Nucleus accumbens (tissue), 56 donors: ENCODE measurements around the gene WIPF1.

Experiments used
- DNase-seq, 56 donors: peaks; one replicate each; lab custom pipeline; 2025; lab: John Stamatoyannopoulos, UW

Gene WIPF1

DNA sequence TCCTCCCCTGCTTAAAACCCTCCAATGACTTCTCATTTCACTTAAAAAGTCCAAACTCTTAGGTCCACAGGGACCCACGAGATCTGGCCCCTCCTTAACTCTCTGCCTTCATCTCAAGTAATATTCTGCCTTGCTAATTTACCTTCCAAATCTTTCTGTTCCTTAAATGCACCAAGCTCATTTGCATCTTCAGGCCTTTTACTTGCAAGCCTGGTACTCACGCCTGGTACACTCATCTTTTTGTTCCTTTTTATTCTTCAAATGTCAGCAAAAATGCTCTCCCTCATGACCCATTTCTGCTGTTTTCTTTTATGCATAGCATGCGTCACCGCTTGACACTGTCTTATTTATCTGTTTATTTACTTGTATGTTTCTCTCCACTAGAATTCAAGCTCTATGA lies 2.7 kb upstream of the WIPF1 start:
- no peak for DNase-seq

DNA sequence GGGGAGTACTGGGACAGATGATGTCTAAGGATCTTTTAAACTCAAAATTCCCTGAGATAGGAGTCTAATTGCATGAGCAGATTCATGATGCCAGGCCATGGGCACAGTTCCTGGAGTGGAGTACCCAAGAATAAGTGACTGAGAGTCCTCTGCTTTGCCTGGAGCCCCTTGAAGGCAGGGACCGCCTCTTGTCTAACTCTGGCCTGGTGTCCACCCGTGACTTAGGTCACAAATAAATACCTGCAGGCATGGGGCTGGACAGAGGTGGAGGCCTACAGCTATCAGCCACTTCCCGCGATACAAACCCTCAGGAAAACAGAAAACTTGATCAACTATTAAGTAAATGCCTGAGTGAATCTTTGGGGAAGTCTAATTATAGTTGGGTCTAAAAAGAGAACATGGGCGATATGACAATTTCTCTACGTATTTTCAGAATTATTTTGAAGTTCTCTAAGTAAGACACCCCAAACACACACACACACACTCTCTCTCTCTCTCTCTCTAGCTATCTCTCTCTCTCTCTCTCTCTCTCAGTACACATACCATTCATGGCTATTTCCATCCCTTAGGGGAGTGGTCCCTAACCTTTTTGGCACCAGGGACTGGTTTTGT lies 1.8 kb upstream of the WIPF1 start:
- no peak for DNase-seq

DNA sequence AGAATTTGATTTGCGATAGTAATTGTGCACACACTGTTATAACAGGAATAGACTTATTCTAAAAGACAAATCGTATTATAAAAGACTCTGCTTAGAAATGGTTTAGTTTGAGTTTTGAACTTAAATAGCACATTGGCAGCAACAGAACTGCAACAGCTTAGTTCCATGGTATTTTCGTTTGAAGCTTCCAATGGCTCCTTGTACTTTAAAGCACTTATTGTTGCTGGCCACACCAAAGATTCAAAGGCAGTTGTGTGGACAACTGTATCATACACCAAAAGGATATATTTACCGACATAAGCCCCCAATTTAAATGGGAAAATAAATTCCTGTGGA lies 627 bp downstream of the WIPF1 start:
- DNase-seq, result no peak

DNA sequence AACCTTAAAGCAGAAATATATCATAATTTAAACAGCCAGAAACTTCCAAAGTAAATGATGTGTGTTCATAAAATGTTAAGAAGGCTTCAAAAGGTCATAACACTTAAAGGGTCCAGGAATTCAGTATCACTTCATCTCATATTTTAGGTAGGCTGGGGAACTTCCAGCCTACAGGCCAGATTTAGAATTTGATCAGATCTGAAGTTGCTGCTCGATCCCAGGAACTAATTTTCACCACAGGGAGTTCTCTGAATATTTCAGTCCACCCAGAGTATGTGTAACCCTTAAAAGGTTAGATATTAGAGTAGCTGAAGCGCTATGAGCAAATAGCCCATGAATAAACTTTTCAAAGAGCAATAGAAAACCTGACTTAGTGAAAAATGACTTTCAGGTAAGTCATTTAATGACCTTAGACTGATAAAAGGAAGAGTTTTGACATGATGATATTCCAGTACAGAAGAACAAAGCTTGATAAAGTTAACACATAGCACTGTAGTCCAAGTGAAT lies 1.7 kb downstream of the WIPF1 start:
- DNase-seq, result no peak

DNA sequence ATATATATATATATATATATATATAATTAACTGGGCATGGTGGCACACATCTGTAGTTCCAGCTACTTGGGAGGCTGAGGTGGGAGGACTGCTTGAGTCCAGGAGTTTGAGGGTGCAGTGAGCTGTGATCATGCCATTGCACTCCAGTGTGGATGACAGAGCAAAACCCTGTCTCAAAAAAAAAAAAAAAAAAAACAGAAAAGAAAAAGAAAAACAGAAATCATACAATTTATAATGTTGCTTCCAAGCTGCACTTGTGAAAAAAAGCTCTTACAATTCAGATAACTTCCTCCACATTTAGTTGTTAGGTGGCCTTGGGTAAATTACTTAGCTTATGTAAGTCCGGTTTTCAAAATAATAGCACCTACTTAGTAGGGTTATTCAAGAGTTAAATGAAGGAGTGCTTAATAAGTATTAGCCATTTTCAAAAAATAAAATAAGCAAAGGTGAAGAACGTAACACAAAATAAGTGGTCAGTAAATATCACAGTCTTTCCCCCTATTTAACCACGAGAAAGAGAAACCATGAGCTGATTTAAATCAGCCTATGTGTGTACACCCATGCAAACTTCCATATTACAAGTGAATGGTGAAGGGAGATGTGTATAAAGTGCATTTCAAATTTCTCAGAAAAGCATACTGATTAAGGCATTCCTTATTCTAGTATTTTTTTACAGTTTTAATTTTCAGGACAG lies 2.3 kb downstream of the WIPF1 start:
- DNase-seq, result no peak

DNA sequence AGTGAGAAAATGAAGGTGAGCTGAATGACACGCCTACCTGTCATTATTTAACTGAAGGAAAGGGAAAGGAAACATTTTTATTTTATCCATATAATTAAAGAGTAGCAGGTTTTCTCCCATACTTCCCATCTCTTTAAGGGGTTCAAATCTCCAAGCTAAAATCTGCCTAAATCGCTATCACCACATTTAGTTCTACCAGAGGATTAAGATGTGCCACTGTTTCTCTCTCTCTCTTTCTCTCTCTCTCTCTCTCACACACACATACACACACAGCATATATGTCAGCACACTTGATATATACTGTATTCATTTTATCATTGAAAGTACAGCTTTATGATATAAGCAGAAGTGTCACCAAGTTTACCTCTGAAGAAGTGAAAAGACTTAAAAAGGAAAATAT lies 3.1 kb downstream of the WIPF1 start:
- no peak for DNase-seq

DNA sequence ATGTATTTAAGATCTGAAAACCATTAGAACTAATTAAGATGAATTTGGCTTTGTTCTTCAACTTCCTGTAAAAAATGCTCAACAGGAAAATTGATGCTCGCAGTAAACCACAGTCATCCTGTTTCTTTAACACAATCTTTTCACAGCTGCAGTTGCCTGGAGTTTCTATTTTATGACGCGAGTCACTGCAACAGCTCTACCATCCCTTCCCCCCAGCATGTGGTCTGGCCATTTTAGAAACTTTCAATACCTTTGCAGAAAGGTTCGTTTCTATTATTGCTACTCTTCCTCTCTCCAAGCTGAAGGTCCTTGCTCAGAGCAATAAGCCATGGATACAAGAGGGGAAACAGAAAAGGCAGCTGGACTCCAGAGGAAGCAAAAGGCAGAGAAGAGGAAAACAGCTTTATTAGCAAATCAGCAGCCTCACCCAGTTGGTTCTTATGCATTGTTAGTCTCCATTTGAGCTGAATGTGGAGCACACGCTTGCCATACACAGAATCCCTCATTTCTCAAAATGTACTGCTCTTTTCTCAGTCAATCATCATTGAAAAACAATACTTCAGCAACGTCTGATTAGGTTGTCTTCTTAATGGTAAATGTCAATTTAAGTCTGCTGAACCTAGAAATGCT lies 3.9 kb downstream of the WIPF1 start:
- DNase-seq, result peak in 6 of 56 donors; percentile 21 to 49 (median 28)

DNA sequence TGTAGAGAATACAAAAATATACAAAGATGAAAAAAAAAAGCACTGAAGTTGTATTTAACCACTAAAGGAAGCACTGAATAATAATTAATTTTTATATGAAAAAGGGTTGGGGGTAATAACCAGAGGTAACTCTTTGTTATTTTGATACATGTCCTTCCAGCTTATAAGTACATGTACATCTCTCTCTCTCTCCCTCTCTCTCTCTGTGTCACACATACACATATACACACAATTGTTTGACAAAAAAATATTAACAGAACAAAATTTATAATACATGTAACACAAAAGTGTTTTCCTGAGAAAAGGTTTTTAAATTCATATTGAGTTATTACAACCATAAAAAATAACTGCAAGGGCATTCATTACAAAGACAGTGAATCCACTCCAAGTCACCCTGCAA lies 4.6 kb downstream of the WIPF1 start:
- no peak for DNase-seq

DNA sequence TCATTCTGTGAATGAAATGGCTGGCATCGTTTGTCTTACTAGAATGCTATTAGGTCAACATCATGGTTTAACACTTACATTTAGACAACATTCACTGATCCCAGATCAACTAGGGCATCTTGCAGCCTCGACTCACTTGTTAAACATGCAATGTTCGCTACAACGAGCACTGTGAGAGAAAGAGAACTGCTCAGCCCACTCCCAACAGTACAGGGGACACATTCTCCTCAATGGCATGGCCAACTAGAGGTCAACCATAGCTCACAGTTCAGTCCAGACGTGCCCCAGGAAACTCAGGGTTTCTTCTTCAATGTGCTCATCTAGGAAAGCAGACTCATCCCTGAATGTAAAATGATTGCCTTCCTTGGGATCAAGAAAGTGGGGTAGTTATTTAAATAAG lies 5.9 kb downstream of the WIPF1 start:
- DNase-seq, result no peak

DNA sequence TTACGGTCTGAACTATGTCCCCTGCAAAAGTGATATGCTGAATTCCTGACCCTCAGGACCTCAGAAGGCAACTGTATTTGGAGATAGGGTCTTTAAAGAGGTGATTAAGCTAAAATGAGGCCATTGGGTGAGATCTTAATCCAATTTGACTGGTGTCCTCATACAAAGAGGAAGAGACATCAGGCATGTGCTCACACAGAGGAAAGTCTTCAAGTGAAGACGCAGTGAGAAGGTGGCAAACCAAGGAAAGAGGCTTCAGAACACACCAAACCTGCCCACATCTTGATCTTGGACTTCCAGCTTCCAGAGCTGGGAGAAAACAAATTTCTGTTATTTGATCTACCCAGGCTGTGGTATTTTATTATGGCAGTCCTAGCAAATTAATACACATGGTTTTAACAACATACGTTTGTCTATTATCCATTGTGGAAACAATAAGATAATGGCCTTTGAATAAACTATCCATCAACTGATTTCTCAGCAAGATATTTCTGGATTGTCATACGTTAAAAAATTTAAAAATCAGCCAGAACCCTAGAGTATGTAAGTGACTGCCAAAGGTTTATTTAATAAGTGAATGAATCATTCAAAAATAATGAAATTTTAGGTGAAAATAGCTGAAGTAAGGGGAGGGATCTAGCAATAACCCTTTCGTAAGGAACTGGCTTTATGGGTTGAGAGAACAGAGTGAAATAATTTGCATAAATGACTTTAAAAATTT lies 6.5 kb downstream of the WIPF1 start:
- no peak for DNase-seq

DNA sequence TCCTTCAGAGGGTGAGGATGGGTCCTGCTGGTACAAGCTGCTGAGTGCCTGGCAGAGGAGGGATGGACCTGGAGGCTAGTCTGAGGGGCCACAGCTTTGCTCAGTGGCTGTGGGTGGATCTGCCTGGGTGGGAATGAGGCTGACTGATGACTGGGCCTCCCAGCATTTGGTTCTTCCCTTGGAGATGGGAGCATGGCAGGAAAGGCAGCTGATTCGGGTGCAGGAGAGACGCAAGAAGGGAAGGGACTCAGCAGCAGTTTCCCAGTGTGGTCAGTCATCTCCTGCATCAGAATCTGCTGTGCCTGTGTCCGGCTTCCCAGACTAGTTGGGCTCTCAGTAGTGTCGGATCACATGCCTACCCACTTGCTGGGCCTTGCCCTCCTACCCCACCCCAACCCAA lies 7.3 kb downstream of the WIPF1 start:
- DNase-seq, result peak in 1 of 56 donors; percentile 18

DNA sequence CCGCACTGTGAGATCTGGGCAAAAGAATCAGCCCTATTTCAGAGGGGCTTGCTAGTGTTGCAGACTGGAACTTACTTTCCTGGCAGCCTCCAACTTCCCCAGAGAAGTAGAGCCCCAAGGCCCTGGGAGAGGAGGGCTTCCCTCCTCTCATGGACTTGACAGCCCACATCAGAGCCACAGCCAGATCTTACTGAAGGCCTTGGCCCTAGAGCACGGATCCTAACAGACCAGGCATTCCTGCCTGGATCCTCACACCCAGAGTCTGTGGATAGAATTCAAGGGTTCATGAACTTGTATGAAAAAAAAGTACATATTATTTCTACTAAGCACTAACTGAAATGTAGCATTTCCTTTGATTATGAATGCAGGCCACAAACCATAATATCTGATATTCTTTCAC lies 8.3 kb downstream of the WIPF1 start:
- no peak for DNase-seq

DNA sequence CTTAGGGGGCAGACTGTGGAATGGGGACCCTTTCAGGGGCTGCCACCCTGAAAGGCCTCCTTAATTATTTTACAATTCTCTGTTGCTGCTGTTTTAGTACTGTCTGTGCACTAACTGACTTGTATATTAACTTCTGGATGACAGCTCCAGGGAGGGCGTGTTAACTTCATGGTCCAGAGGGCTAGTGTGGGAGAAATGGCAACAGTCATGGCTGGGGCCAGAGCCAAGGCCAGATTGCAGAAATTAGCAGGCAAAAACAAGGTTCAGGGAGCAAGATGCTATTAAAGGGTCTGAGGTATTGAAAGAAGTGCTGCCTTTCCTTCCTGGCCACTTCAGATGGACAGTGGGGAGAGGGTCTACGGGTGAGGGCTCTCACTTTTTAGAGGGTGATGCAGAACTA lies 9.1 kb downstream of the WIPF1 start:
- DNase-seq, result no peak

DNA sequence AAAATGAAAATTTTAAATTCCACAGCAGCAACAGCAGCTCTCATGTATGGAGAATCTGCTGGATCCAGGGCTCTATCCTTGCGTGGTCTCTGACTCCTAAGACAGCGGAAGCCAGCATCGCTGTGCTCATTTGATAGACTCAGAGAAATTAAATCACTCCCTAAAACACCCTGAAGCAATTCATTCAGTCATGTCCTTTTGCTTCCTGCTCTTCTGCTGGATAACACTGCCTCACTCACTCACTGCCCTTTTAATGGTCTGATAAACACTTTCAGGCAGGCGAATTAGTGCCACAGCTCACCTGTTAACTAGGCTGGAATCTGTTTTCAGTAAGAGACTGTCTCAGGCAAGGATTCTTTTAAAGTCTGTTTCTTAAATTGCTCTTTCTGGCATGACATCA lies 10.0 kb downstream of the WIPF1 start:
- DNase-seq, result no peak

DNA sequence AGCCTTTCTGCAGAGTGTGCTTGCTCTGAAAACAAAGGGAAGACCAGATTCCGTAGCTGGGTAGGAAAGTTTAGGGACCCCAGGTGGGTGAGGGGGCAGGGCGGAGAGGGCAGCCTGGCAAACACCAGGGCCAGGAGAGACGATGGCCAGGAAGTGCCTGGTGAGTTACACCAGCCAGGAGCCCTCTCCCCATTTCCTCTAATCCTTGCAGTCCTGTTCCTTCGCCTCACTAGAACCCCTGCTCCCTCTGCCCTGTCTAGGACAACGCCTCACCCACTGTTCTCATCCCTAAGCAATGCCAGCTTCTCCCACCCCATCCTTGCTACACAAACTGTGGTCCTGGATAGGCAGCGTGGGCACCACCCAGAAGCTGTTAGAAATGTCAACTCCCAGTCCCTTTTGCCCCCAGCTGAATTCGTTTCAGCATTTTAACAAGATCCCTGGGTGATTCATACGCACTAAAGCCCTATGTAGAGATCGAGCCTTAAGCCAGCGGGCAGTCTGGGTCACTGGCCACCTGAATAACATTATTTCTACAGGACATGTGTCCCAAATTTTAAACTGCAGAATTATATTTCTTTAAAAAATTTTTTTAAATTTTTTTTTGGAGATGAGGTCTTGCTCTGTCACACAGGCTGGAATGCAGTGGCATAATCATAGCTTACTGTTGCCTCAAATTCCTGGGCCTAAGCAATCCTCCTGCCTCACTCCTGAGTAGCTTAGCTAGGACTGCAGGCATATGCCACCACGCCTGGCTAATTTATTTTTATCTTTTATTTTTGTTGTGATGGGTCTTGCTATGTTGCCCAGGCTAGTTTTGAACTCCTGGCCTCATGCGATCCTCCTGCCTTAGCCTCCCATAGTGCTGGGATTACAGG lies 10.9 kb downstream of the WIPF1 start:
- DNase-seq, result no peak

DNA sequence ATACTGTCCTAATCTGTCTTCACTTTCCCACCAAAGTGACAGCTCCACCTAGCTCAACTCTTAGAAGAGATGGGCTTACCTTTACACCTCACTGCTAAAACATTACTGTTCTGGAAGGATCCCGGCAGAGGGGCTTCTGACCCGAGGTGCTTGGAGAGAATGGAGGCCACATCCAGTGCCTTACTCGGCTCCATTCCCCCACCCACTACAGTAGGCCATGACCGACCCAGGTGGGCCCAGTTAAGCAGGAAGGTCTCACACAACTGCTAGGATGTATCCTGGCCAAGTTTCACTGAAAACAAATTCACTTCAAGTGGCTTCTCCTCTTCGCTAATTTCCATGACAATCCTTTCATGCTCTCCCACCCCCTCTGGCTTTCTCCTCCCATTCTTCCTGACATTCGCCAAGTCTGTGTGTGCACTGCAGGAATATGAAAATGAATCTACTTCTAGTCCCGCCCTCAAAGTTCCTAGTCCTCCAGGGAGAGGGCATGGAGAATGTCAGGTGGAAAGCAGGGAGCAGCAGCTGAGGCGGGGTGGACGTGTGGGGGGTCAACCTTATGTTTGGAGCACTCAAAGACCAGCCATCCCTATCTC lies 11.8 kb downstream of the WIPF1 start:
- DNase-seq, result no peak

DNA sequence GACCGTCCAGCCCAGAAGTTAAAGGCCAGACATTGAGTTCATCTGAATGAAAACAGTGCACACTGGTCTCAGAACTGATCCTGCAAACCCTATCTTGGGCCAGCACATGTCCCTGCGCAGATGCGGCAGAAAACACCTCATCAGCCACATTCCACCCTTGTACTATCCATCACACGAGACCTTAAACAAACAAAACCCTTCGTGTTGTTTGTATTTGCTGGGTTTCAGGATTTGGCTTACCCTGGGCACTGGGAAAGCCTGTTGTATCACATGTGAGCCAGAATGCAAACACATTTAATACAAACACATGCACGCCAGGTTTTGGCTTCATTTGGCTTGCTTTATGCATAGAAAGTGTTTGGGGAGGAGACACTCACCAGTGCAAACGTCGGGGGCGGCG lies 12.5 kb downstream of the WIPF1 start:
- DNase-seq, result no peak

DNA sequence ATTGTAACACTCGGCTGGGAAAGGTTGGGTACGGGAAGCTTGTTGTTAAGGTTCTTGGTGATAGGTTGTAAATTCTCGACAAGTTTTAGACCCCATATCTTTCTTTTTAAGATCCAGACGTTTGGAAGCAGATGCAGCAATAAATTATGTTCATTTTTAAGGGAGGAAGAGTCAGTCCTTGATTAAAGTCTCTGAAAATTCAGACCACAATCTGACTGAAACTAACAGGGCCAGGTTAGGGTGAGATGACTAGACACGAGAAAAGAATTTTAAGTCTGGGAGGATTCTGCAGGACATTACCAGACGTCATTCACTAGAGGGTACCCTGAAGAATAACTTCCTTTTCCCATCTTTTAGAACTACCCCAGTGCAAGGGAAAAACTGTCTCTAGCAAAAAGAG lies 16.1 kb downstream of the WIPF1 start:
- no peak for DNase-seq

DNA sequence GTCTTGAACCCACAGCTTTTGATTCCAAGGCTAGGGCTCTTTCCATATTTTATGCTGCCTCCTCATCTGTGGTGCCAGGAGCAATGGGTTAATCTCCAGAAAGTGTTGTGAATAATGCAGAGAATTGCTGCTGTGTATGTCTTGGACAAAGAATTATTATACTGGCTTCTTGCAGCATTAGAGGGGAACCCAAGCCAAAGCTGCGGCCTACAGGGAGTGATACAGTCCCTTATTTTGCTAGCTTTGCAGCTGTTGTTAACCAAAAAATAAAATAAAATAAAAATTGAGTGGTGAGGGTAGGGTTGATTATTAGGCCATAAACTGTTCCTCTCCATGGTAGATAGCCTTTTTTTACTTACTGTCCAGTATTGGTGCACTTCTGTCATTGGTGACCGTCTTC lies 16.7 kb downstream of the WIPF1 start:
- peak in 19 of 56 donors; percentile 12 to 59 (median 29) for DNase-seq

DNA sequence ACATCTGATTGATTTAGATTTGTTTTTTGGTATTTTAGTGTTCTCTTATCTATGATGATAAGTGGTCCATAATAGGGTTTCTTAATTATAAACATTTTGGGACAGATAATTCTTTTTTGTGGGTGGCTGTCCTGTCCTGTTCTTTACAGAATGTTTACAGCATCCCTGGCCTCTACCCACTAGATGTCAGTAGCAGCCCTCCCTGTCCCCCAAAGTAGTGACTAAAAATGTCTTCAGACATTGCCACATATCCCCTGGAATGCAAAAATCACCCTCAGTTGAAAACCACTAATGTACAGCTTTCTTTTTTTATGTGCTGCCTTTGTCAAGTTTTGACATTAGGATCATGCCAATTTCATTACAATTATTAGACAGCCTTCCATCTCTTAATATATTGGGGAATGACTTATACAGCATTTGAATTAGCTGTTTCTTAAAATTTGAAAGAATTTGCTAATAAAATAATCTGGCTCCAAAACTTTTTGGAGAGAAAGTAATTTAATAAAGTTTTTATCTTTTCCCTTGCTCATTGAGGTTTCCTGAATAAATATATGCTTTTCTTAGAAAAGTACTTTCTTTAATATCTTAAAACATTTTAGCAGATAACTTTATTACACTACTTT lies 19.5 kb downstream of the WIPF1 start:
- peak in 16 of 56 donors; percentile 6 to 52 (median 27) for DNase-seq
